ENCODE results near the gene LRSAM1.

The LRSAM1 gene

DNA sequence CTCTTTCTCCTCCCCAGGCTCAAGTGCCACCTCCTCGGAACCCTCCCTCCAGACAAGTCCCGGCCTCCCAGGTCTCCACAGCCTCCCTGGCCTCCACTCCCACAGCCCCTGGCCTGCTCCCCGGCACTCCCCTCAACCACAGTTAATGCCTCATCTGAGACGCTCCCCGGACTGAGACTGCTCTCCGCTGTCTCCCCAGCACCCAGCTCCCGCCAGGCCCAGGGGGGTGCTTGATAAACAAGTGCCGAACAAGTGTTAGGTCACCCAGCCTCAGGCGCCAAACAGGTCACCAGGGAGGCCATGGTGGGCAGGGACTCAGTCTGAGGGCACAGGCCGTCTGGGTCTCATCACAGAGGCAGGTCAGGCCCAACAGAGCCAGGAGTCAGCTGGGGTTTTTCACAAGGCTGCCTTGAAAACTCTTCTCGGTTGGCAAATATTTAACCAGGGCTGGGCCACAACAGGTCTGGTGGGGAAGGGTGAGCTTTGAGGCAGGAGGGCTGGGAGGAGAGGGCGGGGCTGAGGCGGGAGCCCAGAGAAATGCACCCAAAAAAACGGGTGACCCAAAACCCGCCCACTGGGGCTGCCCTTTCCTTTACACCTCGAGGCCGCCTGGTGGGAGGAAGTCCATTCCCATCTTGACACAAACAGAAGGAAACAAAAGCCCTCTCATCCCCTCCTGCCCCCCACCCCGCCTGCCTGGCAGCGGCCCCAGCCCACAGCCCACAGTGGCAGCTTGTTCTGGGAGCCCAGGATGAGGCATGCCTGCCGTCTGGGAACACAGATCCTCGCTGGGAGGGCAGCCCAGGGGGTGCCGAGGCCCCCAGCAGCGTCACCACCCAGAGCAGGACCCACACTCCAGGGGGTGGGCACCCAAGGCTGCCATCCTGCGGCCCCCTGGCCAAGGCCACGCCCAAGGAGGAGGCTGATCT is 94.2 kb downstream of the LRSAM1 start:
- TF ChIP-seq, protein P1, sequence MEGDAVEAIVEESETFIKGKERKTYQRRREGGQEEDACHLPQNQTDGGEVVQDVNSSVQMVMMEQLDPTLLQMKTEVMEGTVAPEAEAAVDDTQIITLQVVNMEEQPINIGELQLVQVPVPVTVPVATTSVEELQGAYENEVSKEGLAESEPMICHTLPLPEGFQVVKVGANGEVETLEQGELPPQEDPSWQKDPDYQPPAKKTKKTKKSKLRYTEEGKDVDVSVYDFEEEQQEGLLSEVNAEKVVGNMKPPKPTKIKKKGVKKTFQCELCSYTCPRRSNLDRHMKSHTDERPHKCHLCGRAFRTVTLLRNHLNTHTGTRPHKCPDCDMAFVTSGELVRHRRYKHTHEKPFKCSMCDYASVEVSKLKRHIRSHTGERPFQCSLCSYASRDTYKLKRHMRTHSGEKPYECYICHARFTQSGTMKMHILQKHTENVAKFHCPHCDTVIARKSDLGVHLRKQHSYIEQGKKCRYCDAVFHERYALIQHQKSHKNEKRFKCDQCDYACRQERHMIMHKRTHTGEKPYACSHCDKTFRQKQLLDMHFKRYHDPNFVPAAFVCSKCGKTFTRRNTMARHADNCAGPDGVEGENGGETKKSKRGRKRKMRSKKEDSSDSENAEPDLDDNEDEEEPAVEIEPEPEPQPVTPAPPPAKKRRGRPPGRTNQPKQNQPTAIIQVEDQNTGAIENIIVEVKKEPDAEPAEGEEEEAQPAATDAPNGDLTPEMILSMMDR (IDR thresholded peaks at IDR 0.05; ENCODE audit: insufficient read depth, low read length, poor library complexity, severe bottlenecking) = no peak
- DNase-seq (ENCODE audit: extremely low read depth, insufficient read length) = no peak
- H3K27me3 ChIP-seq (replicated peaks; ENCODE audit: control insufficient read depth, insufficient read depth, low read length) = no peaks in the 10 kb centered on the region; the same call in 1 of the 2 replicates
- H3K36me3 ChIP-seq (ENCODE audit: control insufficient read depth, insufficient read depth, low read length) = no peaks in the 10 kb centered on the region
- H3K4me3 ChIP-seq (replicated peaks; ENCODE audit: low read depth, low read length) = no peak overlapping the region

DNA sequence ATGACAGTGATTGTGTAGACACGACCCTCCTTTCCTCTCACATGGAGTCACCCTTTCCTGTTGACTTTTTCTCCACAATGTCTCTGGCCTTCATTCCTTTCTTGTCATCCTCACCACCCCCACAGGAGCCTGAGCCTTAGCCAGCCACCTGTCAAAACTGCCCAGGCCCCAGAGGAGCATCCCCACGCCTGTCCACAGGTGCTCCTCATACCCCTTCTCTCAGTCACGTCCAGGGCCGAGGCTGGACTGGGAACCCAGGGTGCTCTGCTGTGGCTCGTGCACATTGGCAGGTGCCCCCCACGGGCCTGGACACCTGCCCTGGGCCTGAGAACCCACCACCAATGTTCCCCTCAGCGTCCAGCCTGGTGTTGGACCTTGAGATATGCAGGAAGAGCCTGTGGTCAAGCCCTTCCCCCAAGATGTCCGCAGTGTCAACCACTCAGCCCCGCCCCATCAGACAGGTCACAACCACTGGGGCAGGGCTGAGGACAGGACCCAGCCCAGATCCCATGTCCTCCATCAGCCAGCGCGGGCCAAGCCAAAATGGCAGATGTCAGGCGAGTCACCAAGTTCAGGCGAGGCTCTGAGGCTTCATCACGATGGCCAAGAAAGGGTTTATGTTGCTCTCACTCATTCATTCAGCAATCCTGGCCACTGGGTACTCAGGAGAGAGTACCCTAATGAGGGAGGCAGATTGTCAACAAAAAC is 95.0 kb downstream of the LRSAM1 start:
- Histone ChIP-seq H3K36me3 (ENCODE audit: control insufficient read depth, insufficient read depth, low read length) (no peaks in the 10 kb centered on the region), H3K4me3 (replicated peaks; ENCODE audit: low read depth, low read length) (no peak overlapping the region), H3K27me3 (replicated peaks; ENCODE audit: control insufficient read depth, insufficient read depth, low read length) (no peaks in the 10 kb centered on the region; the same call in 1 of the 2 replicates)
- no peak for DNase-seq (ENCODE audit: extremely low read depth, insufficient read length)
- TF ChIP-seq, protein P1 (IDR thresholded peaks at IDR 0.05; ENCODE audit: insufficient read depth, low read length, poor library complexity, severe bottlenecking) = no peak

DNA sequence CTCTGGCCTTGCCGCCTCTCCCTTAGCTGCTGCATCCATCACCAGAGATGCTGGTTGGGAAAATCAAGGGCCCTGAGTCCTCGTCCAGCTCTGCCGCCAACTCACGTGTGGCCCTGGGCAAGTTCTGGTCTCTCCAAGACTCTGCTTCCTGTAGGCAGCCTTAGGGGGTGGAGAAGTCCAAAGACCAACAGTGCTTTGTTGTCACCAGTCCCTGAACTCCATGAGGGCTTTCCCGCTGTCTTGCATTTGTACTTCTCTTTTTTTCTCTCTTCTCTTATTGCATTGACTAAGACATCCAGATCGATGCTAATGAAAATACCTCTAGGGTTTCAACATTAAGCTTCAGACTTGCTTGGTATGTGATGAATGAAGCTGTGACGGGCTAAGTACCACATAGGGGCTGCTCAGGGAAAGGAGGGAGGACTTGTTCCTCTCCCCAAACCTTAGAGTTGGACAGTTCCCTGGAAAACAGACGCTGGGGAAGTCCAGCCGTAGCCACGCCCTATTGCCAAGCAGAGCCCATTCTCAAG is 97.1 kb downstream of the LRSAM1 start:
- TF ChIP-seq, protein P1 (IDR thresholded peaks at IDR 0.05; ENCODE audit: insufficient read depth, low read length, poor library complexity, severe bottlenecking) = no peak
- Histone ChIP-seq H3K4me3 (replicated peaks; ENCODE audit: low read depth, low read length) (no peak overlapping the region), H3K36me3 (ENCODE audit: control insufficient read depth, insufficient read depth, low read length) (no peaks in the 10 kb centered on the region), H3K27me3 (replicated peaks; ENCODE audit: control insufficient read depth, insufficient read depth, low read length) (no peaks in the 10 kb centered on the region; the same call in none of the 2 replicates)
- no peak for DNase-seq (ENCODE audit: extremely low read depth, insufficient read length)

DNA sequence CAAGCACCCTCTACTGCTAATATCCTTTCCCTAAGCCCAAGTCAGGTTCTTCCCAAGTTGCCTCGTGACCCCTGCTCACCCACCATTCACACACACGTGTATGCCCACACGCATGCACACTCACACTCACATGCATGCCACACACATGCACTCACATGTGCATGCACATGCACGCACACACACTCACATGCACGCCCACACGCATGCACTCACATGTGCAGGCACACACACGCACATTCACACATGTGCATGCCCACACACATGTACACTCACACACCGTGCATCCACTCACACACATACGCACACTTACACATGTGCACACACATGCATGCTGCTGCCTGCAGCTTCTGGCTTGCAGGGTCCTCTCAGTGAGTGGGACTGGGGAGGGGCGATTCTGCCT is 97.9 kb downstream of the LRSAM1 start:
- no peak for DNase-seq (ENCODE audit: extremely low read depth, insufficient read length)
- H3K27me3 ChIP-seq (replicated peaks; ENCODE audit: control insufficient read depth, insufficient read depth, low read length) = no peaks in the 10 kb centered on the region; the same call in none of the 2 replicates
- H3K4me3 ChIP-seq (replicated peaks; ENCODE audit: low read depth, low read length) = no peak overlapping the region
- H3K36me3 ChIP-seq (ENCODE audit: control insufficient read depth, insufficient read depth, low read length) = no peaks in the 10 kb centered on the region
- TF ChIP-seq, protein P1 (IDR thresholded peaks at IDR 0.05; ENCODE audit: insufficient read depth, low read length, poor library complexity, severe bottlenecking) = no peak

DNA sequence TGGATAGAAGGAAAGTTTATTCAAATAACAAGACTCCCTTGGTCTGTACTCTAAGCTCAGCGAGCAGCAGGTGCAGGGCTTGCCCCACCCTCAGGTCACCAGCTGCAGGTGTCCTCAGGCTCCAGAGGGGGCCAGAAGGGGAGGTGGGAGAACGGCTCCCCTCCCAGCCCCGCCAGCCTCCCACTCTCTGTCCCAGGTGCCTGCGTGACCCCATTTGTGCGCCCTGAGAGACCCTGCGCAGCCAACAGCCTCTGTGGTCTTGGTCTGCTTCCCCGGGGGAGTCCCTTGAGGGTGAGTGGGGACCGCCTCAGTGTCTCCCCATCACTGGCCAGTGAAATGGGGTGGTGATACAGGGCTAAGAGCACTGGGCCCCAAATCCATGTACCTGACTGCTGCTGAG is 98.4 kb downstream of the LRSAM1 start:
- Histone ChIP-seq H3K36me3 (ENCODE audit: control insufficient read depth, insufficient read depth, low read length) (no peaks in the 10 kb centered on the region), H3K27me3 (replicated peaks; ENCODE audit: control insufficient read depth, insufficient read depth, low read length) (no peaks in the 10 kb centered on the region; the same call in none of the 2 replicates), H3K4me3 (replicated peaks; ENCODE audit: low read depth, low read length) (no peak overlapping the region)
- TF ChIP-seq, protein P1 (IDR thresholded peaks at IDR 0.05; ENCODE audit: insufficient read depth, low read length, poor library complexity, severe bottlenecking) = no peak
- DNase-seq (ENCODE audit: extremely low read depth, insufficient read length) = no peak

Measured in GM06990 (cell line).